Ovary (tissue), 9 donors: ENCODE measurements around the gene TNK2. TPM values are rescaled to one million over a fixed set of nuclear protein-coding genes. Genes with fewer than 3 reads are reported as not detected.
"Not testable (repeated sequence)": the region's sequence is repeated elsewhere in the genome, so short reads cannot be mapped to it uniquely, and the experiment has no call there.

ENCODE experiments used
- DNase-seq, 5 donors: peaks; one replicate each; pipeline ENCODE4 v3.0.0-alpha.2; 2019 to 2020
- H3K27ac ChIP-seq, 2 donors: fragments of 200-600 bp; one replicate each; pipeline versions ENCODE4 v1.5.1 to v1.8.0; 2019 to 2022
- H3K27me3 ChIP-seq: fragments of 200-600 bp; one replicate; pipeline ENCODE4 v1.8.0; 2022
- H3K36me3 ChIP-seq: fragments of 200-600 bp; sonication (generic); one replicate; pipeline ENCODE4 v1.5.1; 2019
- H3K4me1 ChIP-seq: one replicate; pipeline ENCODE4 v1.8.1; 2013; ENCODE audit warnings: mild to moderate bottlenecking, moderate library complexity; ENCODE audit not compliant: insufficient read depth
- H3K4me3 ChIP-seq: fragments of 200-600 bp; sonication (generic); one replicate; pipeline ENCODE4 v1.5.1; 2017
- H3K9me3 ChIP-seq, 2 donors: fragments of 200-600 bp in 1 of 2; sonication (generic) in 1 of 2; one replicate each; pipeline versions ENCODE4 v1.5.1 to v1.8.1; 2013 to 2019; ENCODE audit warnings: mild to moderate bottlenecking in 1 of 2, moderate library complexity in 1 of 2
- CTCF ChIP-seq, 3 donors: fragments of 450-650 bp in 2 of 3; fragments of 200-600 bp in 1 of 3; IDR thresholded peaks; one replicate each; pipeline versions ENCODE4 v1.5.1 to v1.8.0; 2016 to 2022; ENCODE audit warnings: antibody characterized with exemption in 3 of 3, mild to moderate bottlenecking in 1 of 3
- EP300 ChIP-seq: sonication (generic); formaldehyde crosslinking; IDR thresholded peaks from one replicate; pipeline ENCODE4 v1.6.1; 2017; ENCODE audit warnings: antibody characterized with exemption
- POLR2A ChIP-seq: fragments of 450-650 bp; IDR thresholded peaks from one replicate; pipeline ENCODE4 v1.6.1; 2017; ENCODE audit warnings: antibody characterized with exemption, mild to moderate bottlenecking, moderate library complexity
- WGBS, 3 donors: extraction: QIAGEN DNeasy Blood & Tissue Kit in 1 of 3; methylation state at CpG; one replicate each; pipeline versions ENCODE4 v1.1.5 to v1.1.7; 2013 to 2017; 5-methylcytosine and 5-hydroxymethylcytosine counted together
- intact Hi-C, 4 donors: fragments of 100-400 bp; cut with DNase I; formaldehyde crosslinking; loops; one replicate each; pipeline versions ENCODE4 v1.11.0 to v1.15.1; 2022 to 2023
- polyA plus RNA-seq, 2 donors: library from polyadenylated mRNA; stranded (reverse); fragments of 200-250 nt in 1 of 2; fragments of 350-450 nt in 1 of 2; fragmentation: Illumina TruSeq in 1 of 2; extraction: RNeasy Lipid Tissue Mini Kit (QIAGEN cat#74804) in 1 of 2; gene quantifications; one replicate each; pipeline ENCODE4 v1.2.3, GENCODE V29; 2013 to 2014
- total RNA-seq, 7 donors: library from RNA; depleted of rRNA in 2 of 7; stranded (reverse); fragments of >200 nt in 2 of 7; fragmentation: NEBNext Ultra II Directional in 3 of 7; extraction: Animal tissue kit (Norgen Biotek cat#: 25700) in 3 of 7; gene quantifications; one replicate each; pipeline versions ENCODE4 v1.1.0 to v1.2.4, GENCODE V29; 2016 to 2023
- donor health status: DM: no; HTN: no; CAD: no; lungs with moderate emphysema.
- donor health status: DM: no; HTN: no; CAD: no.
- donor health status: Bipolar disorder and iron deficiency.
- donor health status: DM: yes; HTN: yes; CAD: no.
- donor health status: DM: no; HTN: no; CAD: no.
- donor health status: DM: yes; HTN: yes; CAD: no.

TNK2 gene
- total and polyA plus RNA-seq, 9 donors = 2.4 to 50.1 (median 32.4) TPM

GRCh38 chr3:195916991-195917390 lies 8.6 kb upstream of the TNK2 start:
- Histone ChIP-seq H3K27ac (no peak overlapping the region), H3K27me3 (no peaks in the 10 kb centered on the region), H3K9me3 (no peaks in the 10 kb centered on the region), H3K4me3 (no peak overlapping the region), H3K4me1 (no peaks in the 10 kb centered on the region), H3K36me3 (no peaks in the 10 kb centered on the region)
- 87 to 90% (median 87%) methylated on average over 9 of the region's 9 CpGs for WGBS, 3 donors
- no peak for DNase-seq
- intact Hi-C loops = loop anchor here in 1 of 4 donors (5.0 kb wide), 1 partner anchor 60 kb away; no protein-coding TSS in a partner anchor
- TF ChIP-seq CTCF (IDR thresholded peaks at IDR 0.05) = no peak
- no peak for TF ChIP-seq POLR2A

GRCh38 chr3:195916291-195916690 lies 7.9 kb upstream of the TNK2 start:
- Histone ChIP-seq H3K4me1 (no peaks in the 10 kb centered on the region), H3K27ac (no peak overlapping the region), H3K36me3 (no peaks in the 10 kb centered on the region), H3K4me3 (no peak overlapping the region), H3K27me3 (no peaks in the 10 kb centered on the region), H3K9me3 (no peaks in the 10 kb centered on the region)
- no peak for DNase-seq
- intact Hi-C loops = loop anchor here in 1 of 4 donors (5.0 kb wide), 1 partner anchor 59 kb away; no protein-coding TSS in a partner anchor
- no peak for TF ChIP-seq POLR2A
- TF ChIP-seq CTCF (IDR thresholded peaks at IDR 0.05) = no peak
- TF ChIP-seq EP300 = no peak
- 65 to 72% (median 67%) methylated on average over 6 of the region's 6 CpGs for WGBS, 3 donors

- WGBS, 3 donors = 13 to 19% (median 15%) methylated on average over 14 of the region's 14 CpGs
- H3K4me1 ChIP-seq = no peaks in the 10 kb centered on the region
- peak; percentile 87 to 94 (median 91) for DNase-seq
- TF ChIP-seq EP300 = no peak
- peak; percentile 91 to 96 (median 95) for TF ChIP-seq CTCF (IDR thresholded peaks at IDR 0.05)
- no peaks in the 10 kb centered on the region for H3K9me3 ChIP-seq
- peak overlapping the region; percentile 57 to 66 for H3K27ac ChIP-seq
- H3K36me3 ChIP-seq = no peaks in the 10 kb centered on the region
- H3K4me3 ChIP-seq = no peak overlapping the region
- H3K27me3 ChIP-seq = no peaks in the 10 kb centered on the region
- intact Hi-C loops = loop anchor here in 2 of 4 donors (2.0 to 5.0 kb wide), 3 partner anchors 48 to 58 kb away; no protein-coding TSS in a partner anchor
These were observed 6.5 kb upstream of the TNK2 start for GRCh38 chr3:195914648-195915473.

- intact Hi-C loops = loop anchor here in 2 of 4 donors (2.0 to 5.0 kb wide), 2 partner anchors 47 to 51 kb away; no protein-coding TSS in a partner anchor
- H3K27me3 ChIP-seq, H3K4me1 ChIP-seq, H3K9me3 ChIP-seq, H3K4me3 ChIP-seq, H3K36me3 ChIP-seq, DNase-seq: not testable (repeated sequence)
- WGBS, 3 donors = 86 to 91% (median 89%) methylated on average over 8 of the region's 8 CpGs
- peak overlapping the region in 1 of 2 donors; percentile 66 for H3K27ac ChIP-seq
These were observed 5.8 kb upstream of the TNK2 start for GRCh38 chr3:195914146-195914545.

- Histone ChIP-seq H3K4me1 (peaks cover 3% of the 10 kb centered on the region), H3K9me3 (no peaks in the 10 kb centered on the region), H3K4me3 (no peak overlapping the region), H3K27ac (no peak overlapping the region), H3K36me3 (no peaks in the 10 kb centered on the region), H3K27me3 (no peaks in the 10 kb centered on the region)
- 88 to 90% (median 89%) methylated on average over 11 of the region's 11 CpGs for WGBS, 3 donors
- intact Hi-C loops = loop anchor here in 1 of 4 donors (5.0 kb wide), 1 partner anchor 46 kb away; no protein-coding TSS in a partner anchor
- no peak for TF ChIP-seq POLR2A
- no peak for TF ChIP-seq EP300
- TF ChIP-seq CTCF (IDR thresholded peaks at IDR 0.05) = no peak
- no peak for DNase-seq
These were observed 5.0 kb upstream of the TNK2 start for GRCh38 chr3:195913382-195913781.
